ENCODE data around the gene CACNA2D2. TPM values are rescaled to one million over a fixed set of nuclear protein-coding genes. Genes with fewer than 3 reads are reported as not detected.

The CACNA2D2 gene
- total RNA-seq, 1 donor from 2014 or later, result 0.53 TPM

DNA sequence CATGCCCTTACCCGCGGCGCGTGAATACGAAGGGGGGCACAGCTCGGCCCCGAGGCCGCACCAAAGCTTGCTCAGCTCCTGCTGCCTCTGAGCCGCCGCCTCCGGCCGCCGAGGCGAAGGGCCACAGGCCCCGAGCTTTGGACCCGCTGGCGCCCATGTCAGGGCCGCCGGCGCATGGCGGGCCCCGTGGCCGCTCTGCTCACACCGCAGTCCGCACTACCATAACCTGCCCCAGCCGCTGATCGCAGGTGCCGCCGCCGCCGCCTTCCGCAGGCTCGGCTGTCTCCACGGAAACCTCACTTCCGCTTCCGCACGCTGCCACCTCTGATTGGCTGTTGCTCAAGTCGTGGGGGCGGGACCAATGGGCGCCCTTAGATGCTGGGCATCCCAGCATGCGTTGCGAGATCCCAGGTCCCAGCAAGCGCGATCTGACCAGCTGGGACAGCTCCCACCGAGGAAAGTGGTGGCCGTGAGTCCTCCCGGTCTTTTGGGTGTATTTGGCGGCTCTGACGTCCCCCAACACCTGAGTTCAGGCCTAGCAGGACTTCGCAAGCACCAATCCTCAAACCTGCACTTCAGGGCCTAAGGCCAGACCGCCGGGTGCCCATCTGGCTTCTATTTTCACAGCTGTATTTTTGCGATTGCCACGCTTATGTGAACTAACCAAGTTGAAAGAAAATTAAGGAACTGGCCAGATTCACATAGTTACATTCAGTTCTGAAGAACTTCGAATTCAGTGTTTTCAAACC lies 175.3 kb downstream of the CACNA2D2 start, which contains the start of gene TUSC2:
TUSC2 (minus strand) TSS at position 281 of the 749 bp plus-strand sequence; CDS start at position 157, 124 bp downstream.
- peak; percentile 91 for DNase-seq
- ChIA-PET POLR2A (interaction anchor here (0.6 to 9.7 kb wide), 13 partner anchors 10 to 399 kb away, joined by 3 to 167 read pairs (median 4); partner anchors contain the start of genes CYB561D2, HYAL3, MON1A and NAA80), CTCF (interaction anchor here (1.2 kb wide), 1 partner anchor 9 kb away, joined by 4 read pairs; no protein-coding TSS in a partner anchor)
- peaks cover 25% of the 10 kb centered on the region for H3K4me1 Mint-ChIP-seq
- H3K9me3 Mint-ChIP-seq, result no peaks in the 10 kb centered on the region
- peak within 1 kb of the TSS; percentile 84 for H3K27ac Mint-ChIP-seq
- TF ChIP-seq, protein P1, sequence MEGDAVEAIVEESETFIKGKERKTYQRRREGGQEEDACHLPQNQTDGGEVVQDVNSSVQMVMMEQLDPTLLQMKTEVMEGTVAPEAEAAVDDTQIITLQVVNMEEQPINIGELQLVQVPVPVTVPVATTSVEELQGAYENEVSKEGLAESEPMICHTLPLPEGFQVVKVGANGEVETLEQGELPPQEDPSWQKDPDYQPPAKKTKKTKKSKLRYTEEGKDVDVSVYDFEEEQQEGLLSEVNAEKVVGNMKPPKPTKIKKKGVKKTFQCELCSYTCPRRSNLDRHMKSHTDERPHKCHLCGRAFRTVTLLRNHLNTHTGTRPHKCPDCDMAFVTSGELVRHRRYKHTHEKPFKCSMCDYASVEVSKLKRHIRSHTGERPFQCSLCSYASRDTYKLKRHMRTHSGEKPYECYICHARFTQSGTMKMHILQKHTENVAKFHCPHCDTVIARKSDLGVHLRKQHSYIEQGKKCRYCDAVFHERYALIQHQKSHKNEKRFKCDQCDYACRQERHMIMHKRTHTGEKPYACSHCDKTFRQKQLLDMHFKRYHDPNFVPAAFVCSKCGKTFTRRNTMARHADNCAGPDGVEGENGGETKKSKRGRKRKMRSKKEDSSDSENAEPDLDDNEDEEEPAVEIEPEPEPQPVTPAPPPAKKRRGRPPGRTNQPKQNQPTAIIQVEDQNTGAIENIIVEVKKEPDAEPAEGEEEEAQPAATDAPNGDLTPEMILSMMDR (IDR thresholded peaks at IDR 0.05), result no peak
- H3K4me3 Mint-ChIP-seq, result peak within 1 kb of the TSS; percentile 92
- ATAC-seq (ENCODE audit: low read depth), result peak; percentile 96
- H3K36me3 Mint-ChIP-seq (ENCODE audit: low read depth), result peaks cover 51% of the 10 kb centered on the region
- intact Hi-C loops (cut with micrococcal nuclease), result loop anchor here (1.0 to 2.0 kb wide), 3 partner anchors 9 to 91 kb away; partner anchors contain the start of genes GNAI2 and TMEM115
- H3K27me3 Mint-ChIP-seq, result no peaks in the 10 kb centered on the region

DNA sequence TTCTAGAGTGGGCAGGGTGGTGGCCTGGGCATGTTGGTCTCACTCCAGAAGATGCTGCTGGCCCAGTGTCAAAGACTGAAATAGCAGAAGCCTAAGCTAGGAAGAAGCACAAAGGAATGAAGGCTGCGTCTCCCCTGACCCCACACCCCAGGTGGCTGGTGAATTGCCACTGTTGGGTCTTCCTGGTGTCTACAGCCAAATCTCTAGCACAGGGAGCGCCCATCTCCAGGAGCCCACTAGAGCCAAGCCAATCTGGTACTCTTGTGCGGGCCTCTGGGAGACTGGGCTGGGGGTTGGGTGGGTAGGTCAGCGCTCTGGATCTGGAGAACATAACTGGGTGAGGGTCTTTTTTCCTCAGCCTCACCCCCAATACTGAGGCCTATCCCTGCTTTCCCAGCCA lies 176.3 kb downstream of the CACNA2D2 start:
- ChIA-PET CTCF (no interaction called here), POLR2A (interaction anchor here (0.6 to 9.7 kb wide), 8 partner anchors 11 to 387 kb away, joined by 3 to 167 read pairs (median 4); partner anchors contain the start of genes CYB561D2, HYAL3, NAA80 and NPRL2)
- Mint-ChIP-seq H3K27me3 (no peaks in the 10 kb centered on the region), H3K4me3 (peak overlapping the region; percentile 92), H3K4me1 (peaks cover 25% of the 10 kb centered on the region), H3K36me3 (ENCODE audit: low read depth) (peaks cover 49% of the 10 kb centered on the region), H3K27ac (peak overlapping the region; percentile 46), H3K9me3 (no peaks in the 10 kb centered on the region)
- TF ChIP-seq, protein P1 (IDR thresholded peaks at IDR 0.05), result no peak
- DNase-seq, result no peak
- no peak for ATAC-seq (ENCODE audit: low read depth)
- intact Hi-C loops (cut with micrococcal nuclease), result no loop called here

DNA sequence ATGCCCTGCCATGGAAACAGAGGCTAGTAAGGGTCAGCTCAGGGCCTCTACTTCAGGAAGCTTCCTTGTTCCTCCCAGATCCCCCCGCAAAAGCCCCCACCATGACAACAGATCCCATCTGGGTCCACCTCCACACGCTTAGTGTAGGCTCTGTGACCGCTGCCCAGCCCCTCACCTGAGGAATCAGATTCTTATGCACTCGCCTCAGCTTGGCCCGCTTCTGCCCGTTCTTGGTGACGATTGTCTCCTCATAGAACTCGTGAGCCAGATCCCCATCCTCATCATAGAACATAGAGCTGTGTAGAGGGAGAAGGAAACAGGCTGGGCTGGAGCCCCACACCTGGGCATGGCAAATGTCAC lies 177.3 kb downstream of the CACNA2D2 start:
- POLR2A ChIA-PET, result interaction anchor here (0.9 to 9.7 kb wide), 2 partner anchors 12 to 25 kb away, joined by 3 to 167 read pairs; partner anchors contain the start of genes CYB561D2, NPRL2 and RASSF1
- peak overlapping the region; percentile 53 for H3K4me3 Mint-ChIP-seq
- no peaks in the 10 kb centered on the region for H3K9me3 Mint-ChIP-seq
- no peak overlapping the region for H3K27ac Mint-ChIP-seq
- H3K27me3 Mint-ChIP-seq, result no peaks in the 10 kb centered on the region
- H3K4me1 Mint-ChIP-seq, result peaks cover 25% of the 10 kb centered on the region
- CTCF ChIA-PET, result no interaction called here
- TF ChIP-seq, protein P1 (IDR thresholded peaks at IDR 0.05), result no peak
- DNase-seq (no peak), ATAC-seq (ENCODE audit: low read depth) (no peak)
- H3K36me3 Mint-ChIP-seq (ENCODE audit: low read depth), result peaks cover 41% of the 10 kb centered on the region
- intact Hi-C loops (cut with micrococcal nuclease), result no loop called here

DNA sequence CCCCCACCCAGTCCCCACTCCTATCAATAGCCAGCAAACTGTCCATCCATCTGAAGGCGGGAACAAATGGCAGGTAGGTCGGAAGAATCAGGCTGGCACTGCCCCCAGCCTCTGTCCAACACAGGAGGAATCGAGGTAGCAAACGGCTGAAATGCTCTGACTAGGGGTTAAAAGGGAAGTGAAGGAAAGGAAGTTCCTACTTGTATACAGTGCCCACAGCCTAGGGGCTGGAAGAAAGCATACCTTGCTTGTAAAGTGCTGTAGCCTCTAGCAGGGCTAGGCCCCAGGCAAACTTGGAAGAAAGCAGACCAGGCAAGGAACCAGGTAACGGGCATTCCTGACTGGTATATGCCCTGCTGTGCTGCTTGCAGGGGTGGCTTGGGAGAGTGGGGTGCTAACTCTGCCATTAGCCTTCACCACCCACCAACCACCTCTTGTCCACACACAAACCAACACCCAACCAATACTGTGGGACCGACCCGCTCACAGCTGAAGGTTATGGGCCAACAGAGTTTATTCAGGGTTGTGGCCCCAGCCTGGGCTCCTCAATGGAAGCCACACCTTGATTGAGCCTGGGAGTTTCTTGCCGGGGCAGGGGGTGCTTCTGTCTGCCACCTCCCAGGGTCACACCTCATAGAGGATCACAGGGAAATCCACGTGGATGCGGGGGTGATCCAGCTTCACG lies 177.8 kb downstream of the CACNA2D2 start:
- no peaks in the 10 kb centered on the region for H3K9me3 Mint-ChIP-seq
- DNase-seq, result no peak
- no peak overlapping the region for H3K27ac Mint-ChIP-seq

More for the DNA sequence above, 177.8 kb downstream of the CACNA2D2 start:
- POLR2A ChIA-PET, result interaction anchor here (0.9 to 9.7 kb wide), 2 partner anchors 13 to 25 kb away, joined by 3 to 167 read pairs; partner anchors contain the start of genes CYB561D2, NPRL2 and RASSF1
- CTCF ChIA-PET, result interaction anchor here (2.2 kb wide), 1 partner anchor 11 kb away, joined by 9 read pairs; no protein-coding TSS in a partner anchor
- Mint-ChIP-seq H3K4me3 (peak overlapping the region; percentile 7), H3K4me1 (peaks cover 26% of the 10 kb centered on the region), H3K27me3 (no peaks in the 10 kb centered on the region), H3K36me3 (ENCODE audit: low read depth) (peaks cover 36% of the 10 kb centered on the region)
- no peak for ATAC-seq (ENCODE audit: low read depth)
- intact Hi-C loops (cut with micrococcal nuclease), result no loop called here
- TF ChIP-seq, protein P1 (IDR thresholded peaks at IDR 0.05), result no peak

Measured in activated B cell treated with CpG ODN at 0.5 μM for 24 hours (primary cell).